K562 (cell line): ENCODE results near the gene ZNF224. TPM values are rescaled to one million over a fixed set of nuclear protein-coding genes. Genes with fewer than 3 reads are reported as not detected.

ENCODE experiments used
- ATF4 ChIP-seq: fragments of 450-650 bp; formaldehyde crosslinking; IDR thresholded peaks from 2 replicates; pipeline ENCODE4 v1.4.0; 2022; ENCODE audit warnings: mild to moderate bottlenecking, moderate library complexity
- CXXC5 ChIP-seq: fragments of 250-450 bp; sonication (Bioruptor Pico); IDR thresholded peaks from 2 replicates; pipeline ENCODE4 v1.8.0; 2022; ENCODE audit warnings: inconsistent platforms, mild to moderate bottlenecking, moderate library complexity
- E2F8 ChIP-seq: fragments of 450-650 bp; IDR thresholded peaks from 2 replicates; pipeline ENCODE4 v1.7.1; 2018; ENCODE audit warnings: mild to moderate bottlenecking, low read depth; ENCODE audit not compliant: partially characterized antibody
- ETV1 ChIP-seq: fragments of 450-650 bp; conservative IDR thresholded peaks from 2 replicates; pipeline ENCODE4 v1.6.1; 2016; ENCODE audit warnings: missing genetic modification characterization, control low read depth, low read depth, missing compliant biosample characterization
- HNRNPK ChIP-seq: fragments of 200-400 bp; formaldehyde crosslinking; IDR thresholded peaks from one replicate; pipeline ENCODE4 v1.6.1; 2018; ENCODE audit warnings: mild to moderate bottlenecking, low read depth, low read length; ENCODE audit not compliant: poor library complexity, severe bottlenecking
- MAZ ChIP-seq, 2 experiments: fragments of 450-650 bp in 1 of 2; sonication (generic) in 1 of 2; formaldehyde crosslinking; IDR thresholded peaks in 1 of 2; conservative IDR thresholded peaks in 1 of 2; 2 replicates each; pipeline versions ENCODE4 v1.4.0 to v1.5.0; 2020; ENCODE audit warnings: mild to moderate bottlenecking in 1 of 2, missing genetic modification reagents in 1 of 2
- NR2C2 ChIP-seq, 2 experiments: fragments of 200-800 bp in 1 of 2; sonication (Bioruptor generic) in 1 of 2; sonication (generic) in 1 of 2; formaldehyde crosslinking in 1 of 2; IDR thresholded peaks; 2 replicates each; pipeline versions ENCODE4 v1.6.1 to v1.8.0; 2016 to 2022; ENCODE audit warnings: mild to moderate bottlenecking in 1 of 2, missing compliant biosample characterization in 1 of 2, missing genetic modification characterization in 1 of 2, missing genetic modification reagents in 1 of 2
- NRF1 ChIP-seq, 2 experiments: fragments of 450-650 bp; IDR thresholded peaks in 1 of 2; conservative IDR thresholded peaks in 1 of 2; 2 replicates each; pipeline ENCODE4 v1.6.1; 2014; ENCODE audit warnings: mild to moderate bottlenecking in 2 of 2
- PHF8 ChIP-seq: fragments of 200-600 bp; sonication (generic); IDR thresholded peaks from 2 replicates; pipeline ENCODE4 v1.6.1; 2012; ENCODE audit warnings: mixed run types, mild to moderate bottlenecking, inconsistent platforms, low read length, moderate library complexity, borderline replicate concordance
- POLR3G ChIP-seq: IDR thresholded peaks from 2 replicates; pipeline ENCODE4 v1.6.1; 2011; ENCODE audit not compliant: insufficient read length, insufficient replicate concordance; ENCODE audit errors: extremely low read depth
- TRIM28 ChIP-seq: fragments of 450-650 bp; IDR thresholded peaks from 2 replicates; pipeline ENCODE4 v1.6.1; 2017
- ZBTB2 ChIP-seq: fragments of 450-650 bp; IDR thresholded peaks from 2 replicates; pipeline ENCODE4 v1.6.1; 2016; ENCODE audit warnings: antibody characterized with exemption
- ZNF408 ChIP-seq: fragments of 250-450 bp; sonication (Bioruptor Pico); IDR thresholded peaks from 2 replicates; pipeline ENCODE4 v1.4.0; 2020; ENCODE audit warnings: low read depth, mild to moderate bottlenecking, moderate library complexity
- ZNF431 ChIP-seq: sonication (generic); formaldehyde crosslinking; IDR thresholded peaks from 2 replicates; pipeline ENCODE4 v1.8.0; 2022; ENCODE audit warnings: mild to moderate bottlenecking, missing genetic modification reagents
- ZNF696 ChIP-seq: fragments of 250-450 bp; sonication (Bioruptor Pico); conservative IDR thresholded peaks from 2 replicates; pipeline ENCODE4 v1.4.0; 2020; ENCODE audit warnings: mild to moderate bottlenecking, moderate library complexity
- polyA plus RNA-seq, 8 experiments: library from polyadenylated mRNA; depleted of rRNA in 4 of 8; stranded (reverse) in 5 of 8; unstranded in 3 of 8; fragments of >200 nt; fragmentation: Nextera tagmentation in 2 of 8; fragmentation: Illumina TruSeq in 1 of 8; extraction: Ambion mirVana in 2 of 8; extraction: Trizol in 1 of 8; gene quantifications; 2 replicates each; pipeline versions ENCODE4 v1.2.1 to v1.2.3, GENCODE V29; 2011 to 2014; ENCODE audit warnings: inconsistent platforms in 1 of 8, missing spikeins in 1 of 8
- total RNA-seq, 7 experiments: library from RNA; depleted of rRNA in 6 of 7; stranded (reverse); fragments of >200 nt in 6 of 7; fragmentation: Illumina TruSeq in 2 of 7; extraction: Trizol in 2 of 7; gene quantifications; 2 replicates each; pipeline versions ENCODE4 v1.2.1 to v1.2.3, GENCODE V29; 2011 to 2021; ENCODE audit warnings: low replicate concordance in 1 of 7

The ZNF224 gene
- total and polyA plus RNA-seq, 9 of the 15 experiments (the other 6 are each of a cell fraction or from before 2014, with no cell fraction given), result 4.4 to 15.6 (median 10.0) TPM

- no peak for TF ChIP-seq ATF4
- TF ChIP-seq POLR3G, result no peak
- TF ChIP-seq ZBTB2, result no peak
- peak; percentile 91 for TF ChIP-seq ETV1 (tag)
- TF ChIP-seq HNRNPK, result no peak
- TF ChIP-seq PHF8, result peak; percentile 44; the same call in 1 of the 2 replicates
- TF ChIP-seq ZNF696 (CRISPR knock-in tag), result no peak
- peak; percentile 46 for TF ChIP-seq E2F8
- TF ChIP-seq MAZ (CRISPR knock-in tag; conservative IDR thresholded peaks at IDR 0.05 in 1 of 2, IDR thresholded peaks at IDR 0.05 in 1 of 2), result peak; percentile 44 to 90; a peak in 3 of 4 replicates
- TF ChIP-seq TRIM28, result no peak
- TF ChIP-seq NRF1 (conservative IDR thresholded peaks at IDR 0.05 in 1 of 2, IDR thresholded peaks at IDR 0.05 in 1 of 2), result peak; percentile 62 to 69
- no peak for TF ChIP-seq ZNF408 (CRISPR knock-in tag)
- TF ChIP-seq NR2C2 (CRISPR knock-in tag; IDR thresholded peaks at IDR 0.05), result no peak; the same call in 1 of the 2 replicates
- peak; percentile 74 for TF ChIP-seq NR2C2 (tag; IDR thresholded peaks at IDR 0.05)
- TF ChIP-seq CXXC5 (CRISPR knock-in tag), result peak; percentile 89
- TF ChIP-seq ZNF431 (CRISPR knock-in tag), result peak; percentile 34; the same call in 1 of the 2 replicates
These were observed 22.2 kb upstream of the ZNF224 start, which contains the start of gene ZNF284 (continued) for GRCh38 chr19:44071824-44072542.
